H9 (cell line): Measurements from ENCODE around the gene FAM222B. TPM values are rescaled to one million over a fixed set of nuclear protein-coding genes. Genes with fewer than 3 reads are reported as not detected.

Experiments
- DNase-seq: peaks from one replicate; pipeline ENCODE4 v3.0.0-alpha.2; 2017
- H2AFZ ChIP-seq: one replicate; pipeline ENCODE4 v1.6.1; 2013; ENCODE audit warnings: mild to moderate bottlenecking, low read length, control low read depth, moderate library complexity
- H2AK5ac ChIP-seq: 2 replicates; pipeline ENCODE4 v1.6.1; 2013; ENCODE audit warnings: low read length, control low read depth, mixed read lengths; ENCODE audit not compliant: insufficient read length
- H2BK120ac ChIP-seq: one replicate; pipeline ENCODE4 v1.6.1; 2013; ENCODE audit warnings: low read depth, mild to moderate bottlenecking, low read length, control low read depth, inconsistent platforms; ENCODE audit not compliant: poor library complexity, severe bottlenecking
- H2BK12ac ChIP-seq: 2 replicates; pipeline ENCODE4 v1.6.1; 2013; ENCODE audit warnings: low read length, control low read depth, mixed read lengths, low read depth; ENCODE audit not compliant: insufficient read length
- H2BK15ac ChIP-seq: 2 replicates; pipeline ENCODE4 v1.6.1; 2013; ENCODE audit warnings: low read depth, low read length, control low read depth
- H2BK20ac ChIP-seq: one replicate; pipeline ENCODE4 v1.6.1; 2013; ENCODE audit warnings: low read depth, mild to moderate bottlenecking, low read length, control low read depth, inconsistent platforms; ENCODE audit not compliant: poor library complexity, severe bottlenecking
- H2BK5ac ChIP-seq: 2 replicates; pipeline ENCODE4 v1.6.1; 2013; ENCODE audit warnings: low read length, control low read depth, mixed read lengths; ENCODE audit not compliant: insufficient read length
- H3K14ac ChIP-seq: 2 replicates; pipeline ENCODE4 v1.6.1; 2013; ENCODE audit warnings: low read length, control low read depth; ENCODE audit not compliant: insufficient read depth
- H3K18ac ChIP-seq: 2 replicates; pipeline ENCODE4 v1.6.1; 2013; ENCODE audit warnings: low read depth, mild to moderate bottlenecking, mixed read lengths, low read length, control low read depth; ENCODE audit not compliant: insufficient read length
- H3K23ac ChIP-seq: 2 replicates; pipeline ENCODE4 v1.6.1; 2013; ENCODE audit warnings: low read length, control low read depth, mixed read lengths, low read depth; ENCODE audit not compliant: insufficient read length
- H3K23me2 ChIP-seq: 2 replicates; pipeline ENCODE4 v1.6.1; 2013; ENCODE audit warnings: low read depth, mild to moderate bottlenecking, mixed read lengths, low read length, control low read depth; ENCODE audit not compliant: insufficient read length, poor library complexity, severe bottlenecking
- H3K27ac ChIP-seq: 2 replicates; pipeline ENCODE4 v1.5.1; 2013; ENCODE audit warnings: low read length, control low read depth, mixed read lengths, low read depth; ENCODE audit not compliant: insufficient read length
- H3K27me3 ChIP-seq: 2 replicates; pipeline ENCODE4 v1.6.1; 2013; ENCODE audit warnings: low read length, control low read depth, inconsistent platforms; ENCODE audit not compliant: insufficient read depth
- H3K4ac ChIP-seq: 2 replicates; pipeline ENCODE4 v1.6.1; 2013; ENCODE audit warnings: low read depth, mild to moderate bottlenecking, control low read depth, inconsistent platforms, low read length, moderate library complexity
- H3K4me1 ChIP-seq: 2 replicates; pipeline ENCODE4 v1.6.1; 2013; ENCODE audit warnings: low read length, control low read depth, inconsistent platforms; ENCODE audit not compliant: insufficient read depth
- H3K4me2 ChIP-seq: 2 replicates; pipeline ENCODE4 v1.6.1; 2013; ENCODE audit warnings: low read length, control low read depth, mixed read lengths; ENCODE audit not compliant: insufficient read length, insufficient read depth
- H3K56ac ChIP-seq: 2 replicates; pipeline ENCODE4 v1.6.1; 2013; ENCODE audit warnings: low read depth, mild to moderate bottlenecking, mixed read lengths, low read length, control low read depth; ENCODE audit not compliant: insufficient read length
- H3K79me1 ChIP-seq: 2 replicates; pipeline ENCODE4 v1.6.1; 2013; ENCODE audit warnings: low read depth, mild to moderate bottlenecking, moderate library complexity, low read length, control low read depth, inconsistent platforms; ENCODE audit not compliant: insufficient read depth, poor library complexity, severe bottlenecking
- H3K79me2 ChIP-seq: 2 replicates; pipeline ENCODE4 v1.6.1; 2013; ENCODE audit warnings: low read length, control low read depth, inconsistent platforms; ENCODE audit not compliant: insufficient read depth
- H3K9ac ChIP-seq: 2 replicates; pipeline ENCODE4 v1.6.1; 2013; ENCODE audit warnings: low read length, control low read depth, mixed read lengths; ENCODE audit not compliant: insufficient read length; ENCODE audit errors: extremely low read depth
- H3K9me3 ChIP-seq: one replicate; pipeline ENCODE4 v1.6.1; 2013; ENCODE audit warnings: low read depth, low read length, inconsistent platforms; ENCODE audit not compliant: control insufficient read depth
- H3T11ph ChIP-seq: one replicate; pipeline ENCODE4 v1.6.1; 2013; ENCODE audit warnings: mild to moderate bottlenecking, low read length, control low read depth, inconsistent platforms
- H4K20me1 ChIP-seq: one replicate; pipeline ENCODE4 v1.6.1; 2013; ENCODE audit not compliant: control insufficient read depth, insufficient read length, insufficient read depth
- H4K5ac ChIP-seq: 2 replicates; pipeline ENCODE4 v1.6.1; 2013; ENCODE audit warnings: low read depth, mild to moderate bottlenecking, mixed read lengths, low read length, control low read depth; ENCODE audit not compliant: insufficient read length
- H4K8ac ChIP-seq: replicated peaks from 2 replicates; pipeline ENCODE4 v1.6.1; 2013; ENCODE audit warnings: low read length, control low read depth, mixed read lengths, low read depth; ENCODE audit not compliant: insufficient read length
- H4K91ac ChIP-seq: 2 replicates; pipeline ENCODE4 v1.6.1; 2013; ENCODE audit warnings: low read depth, mild to moderate bottlenecking, moderate library complexity, mixed read lengths, low read length, control low read depth; ENCODE audit not compliant: insufficient read length
- H3K27ac Mint-ChIP-seq, 3 experiments: 2 replicates in 2 of 3; 3 replicates in 1 of 3; pipeline ENCODE4 v1.8.0; 2020 to 2021; ENCODE audit warnings: mixed read lengths in 3 of 3, mild to moderate bottlenecking in 1 of 3, moderate library complexity in 1 of 3
- H3K27me3 Mint-ChIP-seq: 2 replicates; pipeline ENCODE4 v1.8.0; 2021; ENCODE audit warnings: low read depth, mild to moderate bottlenecking, moderate library complexity, mixed read lengths
- H3K36me3 Mint-ChIP-seq, 3 experiments: 2 replicates in 2 of 3; 3 replicates in 1 of 3; pipeline ENCODE4 v1.8.0; 2020 to 2021; ENCODE audit warnings: low read depth in 3 of 3, mixed read lengths in 3 of 3; ENCODE audit not compliant: insufficient read depth in 1 of 3
- H3K4me1 Mint-ChIP-seq, 2 experiments: 2 replicates each; pipeline ENCODE4 v1.8.0; 2020; ENCODE audit warnings: mixed read lengths in 2 of 2
- H3K4me3 Mint-ChIP-seq, 2 experiments: 2 replicates in 1 of 2; 3 replicates in 1 of 2; pipeline ENCODE4 v1.8.0; 2020 to 2021; ENCODE audit warnings: mild to moderate bottlenecking in 2 of 2, mixed read lengths in 2 of 2, moderate library complexity in 1 of 2
- H3K9me3 Mint-ChIP-seq, 2 experiments: 2 replicates in 1 of 2; 3 replicates in 1 of 2; pipeline ENCODE4 v1.8.0; 2020; ENCODE audit warnings: mild to moderate bottlenecking in 2 of 2, mixed read lengths in 2 of 2, moderate library complexity in 1 of 2
- WGBS: extraction: QIAGEN DNeasy Blood & Tissue Kit; methylation state at CpG from one replicate; pipeline ENCODE4 v1.1.7; 2013; ENCODE audit warnings: missing lambda C conversion rate, low lambda C conversion rate, mixed read lengths; ENCODE audit not compliant: insufficient read length; ENCODE audit errors: extremely low coverage; 5-methylcytosine and 5-hydroxymethylcytosine counted together
- total RNA-seq: library from RNA; stranded (reverse); gene quantifications from 2 replicates; pipeline ENCODE4 v1.2.1, GENCODE V29; 2021
- TF ChIP-seq, protein P1 (sequence below): fragments of 200-600 bp; sonication (generic); conservative IDR thresholded peaks from 3 replicates; pipeline ENCODE4 v1.8.0; 2021; ENCODE audit warnings: antibody characterized with exemption, mild to moderate bottlenecking

Gene FAM222B
- total RNA-seq, 1 experiment from 2014 or later: 76.1 TPM

GRCh38 chr17:28819582-28819981 is 23.0 kb downstream of the FAM222B start:
- 0 out of 7 replicates have a peak overlapping the region, but pooled peaks of 1 of the 3 experiments have one; percentile 77 for H3K27ac Mint-ChIP-seq
- H3K4me2 ChIP-seq: no peak overlapping the region

More at GRCh38 chr17:28819582-28819981, 23.0 kb downstream of the FAM222B start:
- no peak overlapping the region for H3K27ac ChIP-seq
- Mint-ChIP-seq H3K4me1 (peaks cover 12 to 20% of the 10 kb centered on the region in 2 experiments), H3K36me3 (peaks cover 0 to 5% (median 0%) of the 10 kb centered on the region in 3 experiments; a peak in 3 of 7 replicates), H3K27me3 (no peaks in the 10 kb centered on the region), H3K4me3 (no peak overlapping the region), H3K9me3 (no peaks in the 10 kb centered on the region)
- H4K91ac ChIP-seq: no peak overlapping the region
- H2BK5ac ChIP-seq: no peak overlapping the region
- no peak overlapping the region for H2AK5ac ChIP-seq
- H2BK120ac ChIP-seq: no peak overlapping the region
- H3K23me2 ChIP-seq: no peaks in the 10 kb centered on the region
- H2AFZ ChIP-seq: no peak overlapping the region
- H3K14ac ChIP-seq: no peak overlapping the region
- WGBS: no CpG with 5 or more reads among the region's 1 CpG
- no peak overlapping the region for H3K9ac ChIP-seq
- H3K79me2 ChIP-seq: peaks cover 8% of the 10 kb centered on the region; the same call in 1 of the 2 replicates
- H3K9me3 ChIP-seq: no peaks in the 10 kb centered on the region
- H3K27me3 ChIP-seq: no peaks in the 10 kb centered on the region
- H3K23ac ChIP-seq: no peak overlapping the region
- no peak overlapping the region for H2BK15ac ChIP-seq
- H4K20me1 ChIP-seq: no peaks in the 10 kb centered on the region
- H4K8ac ChIP-seq: no peak overlapping the region
- no peak for DNase-seq
- H2BK12ac ChIP-seq: no peak overlapping the region
- no peak overlapping the region for H3K56ac ChIP-seq
- H4K5ac ChIP-seq: no peak overlapping the region
- no peak overlapping the region for H3K4ac ChIP-seq
- peaks cover 6% of the 10 kb centered on the region for H3K79me1 ChIP-seq
- H3K4me1 ChIP-seq: no peaks in the 10 kb centered on the region; the same call in 1 of the 2 replicates
- H3T11ph ChIP-seq: no peak overlapping the region
- H3K18ac ChIP-seq: no peak overlapping the region
- H2BK20ac ChIP-seq: no peak overlapping the region
- TF ChIP-seq, protein P1, sequence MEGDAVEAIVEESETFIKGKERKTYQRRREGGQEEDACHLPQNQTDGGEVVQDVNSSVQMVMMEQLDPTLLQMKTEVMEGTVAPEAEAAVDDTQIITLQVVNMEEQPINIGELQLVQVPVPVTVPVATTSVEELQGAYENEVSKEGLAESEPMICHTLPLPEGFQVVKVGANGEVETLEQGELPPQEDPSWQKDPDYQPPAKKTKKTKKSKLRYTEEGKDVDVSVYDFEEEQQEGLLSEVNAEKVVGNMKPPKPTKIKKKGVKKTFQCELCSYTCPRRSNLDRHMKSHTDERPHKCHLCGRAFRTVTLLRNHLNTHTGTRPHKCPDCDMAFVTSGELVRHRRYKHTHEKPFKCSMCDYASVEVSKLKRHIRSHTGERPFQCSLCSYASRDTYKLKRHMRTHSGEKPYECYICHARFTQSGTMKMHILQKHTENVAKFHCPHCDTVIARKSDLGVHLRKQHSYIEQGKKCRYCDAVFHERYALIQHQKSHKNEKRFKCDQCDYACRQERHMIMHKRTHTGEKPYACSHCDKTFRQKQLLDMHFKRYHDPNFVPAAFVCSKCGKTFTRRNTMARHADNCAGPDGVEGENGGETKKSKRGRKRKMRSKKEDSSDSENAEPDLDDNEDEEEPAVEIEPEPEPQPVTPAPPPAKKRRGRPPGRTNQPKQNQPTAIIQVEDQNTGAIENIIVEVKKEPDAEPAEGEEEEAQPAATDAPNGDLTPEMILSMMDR: no peak
